K562 (cell line): ENCODE measurements around the gene AHI1. TPM values are rescaled to one million over a fixed set of nuclear protein-coding genes. Genes with fewer than 3 reads are reported as not detected.

Source experiments
- ATAC-seq: fragments of 200-7000 bp; cut with Tn5 transposase; 3 replicates; pipeline ENCODE4 v1.9.1; 2020; ENCODE audit warnings: moderate library complexity
- BruUV-seq: library from RNA; stranded (reverse); fragments of 400-500 nt; replicated peaks from 2 replicates; lab custom pipeline; 2021; lab: Mats Ljungman, UMichigan
- CTCF ChIA-PET: fragments of 300-600 bp; formaldehyde crosslinking; extraction: SDS; loops from one replicate; lab custom pipeline; 2021; ENCODE audit warnings: low intra/inter-chr PET ratio; lab: Yijun Ruan, JAX
- POLR2A ChIA-PET: fragments of 300-600, 350-650 bp; sonication (Branson Sonifier 250); formaldehyde crosslinking; extraction: SDS; loops from one replicate; lab custom pipeline; 2021; ENCODE audit warnings: antibody characterized with exemption, inconsistent platforms; lab: Yijun Ruan, JAX
- DNase-seq, 4 experiments: peaks; one replicate each; pipeline versions ENCODE4 v3.0.0 to v3.0.0-alpha.2; 2011 to 2018; ENCODE audit warnings: low spot score in 3 of 4, mixed read lengths in 3 of 4; ENCODE audit errors: extremely low read depth in 1 of 4
- FAIRE-seq: peaks from 2 replicates; lab custom pipeline; 2011; peaks lifted over from hg19 to GRCh38; lab: Jason Lieb, UNC
- H2AFZ ChIP-seq: 2 replicates; pipeline ENCODE4 v1.6.0; 2011; ENCODE audit warnings: low read depth, low read length, control low read depth, inconsistent platforms
- H3K27ac ChIP-seq: fragments of 200-600 bp; 3 replicates; pipeline ENCODE4 v1.8.0; 2011; ENCODE audit warnings: low read depth, mild to moderate bottlenecking, control low read depth, inconsistent platforms, low read length, moderate library complexity, mixed read lengths; ENCODE audit errors: extremely low read depth
- H3K27me3 ChIP-seq, 2 experiments: fragments of 300-600 bp in 1 of 2; 2 replicates in 1 of 2; 3 replicates in 1 of 2; pipeline versions ENCODE4 v1.6.0 to v1.8.0; 2011; ENCODE audit warnings: inconsistent platforms in 2 of 2, low read length in 2 of 2, mild to moderate bottlenecking in 1 of 2, mixed read lengths in 1 of 2, moderate library complexity in 1 of 2; ENCODE audit not compliant: control insufficient read depth in 2 of 2, insufficient read depth in 2 of 2
- H3K36me3 ChIP-seq: fragments of 300-600 bp; 3 replicates; pipeline ENCODE4 v1.8.0; 2011; ENCODE audit warnings: mild to moderate bottlenecking, low read length, inconsistent platforms; ENCODE audit not compliant: control insufficient read depth, insufficient read depth
- H3K4me1 ChIP-seq, 2 experiments: fragments of 200-600 bp in 1 of 2; replicated peaks in 1 of 2; 2 replicates in 1 of 2; 3 replicates in 1 of 2; pipeline versions ENCODE4 v1.5.1 to v1.8.0; 2011; ENCODE audit warnings: inconsistent platforms in 2 of 2, low read length in 2 of 2, mild to moderate bottlenecking in 1 of 2, mixed read lengths in 1 of 2, moderate library complexity in 1 of 2; ENCODE audit not compliant: control insufficient read depth in 2 of 2, insufficient read depth in 2 of 2
- H3K4me2 ChIP-seq: 2 replicates; pipeline ENCODE4 v1.6.1; 2011; ENCODE audit warnings: low read length, control low read depth, inconsistent platforms, mixed read lengths; ENCODE audit not compliant: insufficient read depth
- H3K4me3 ChIP-seq: fragments of 200-600 bp; sonication (generic), shearing (Covaris generic); 2 replicates; pipeline ENCODE4 v1.5.1; 2016; ENCODE audit warnings: control low read depth, inconsistent platforms
- H3K79me2 ChIP-seq: fragments of 200-600 bp; 3 replicates; pipeline ENCODE4 v1.8.0; 2011; ENCODE audit warnings: low read length, inconsistent platforms; ENCODE audit not compliant: control insufficient read depth, insufficient read depth
- H3K9ac ChIP-seq, 2 experiments: 2 replicates each; pipeline versions ENCODE4 v1.6.0 to v1.6.1; 2011; ENCODE audit warnings: low read depth in 2 of 2, low read length in 2 of 2, control low read depth in 1 of 2, inconsistent platforms in 1 of 2, mild to moderate bottlenecking in 1 of 2, mixed read lengths in 1 of 2; ENCODE audit not compliant: insufficient read depth in 1 of 2
- H3K9me1 ChIP-seq: one replicate; pipeline ENCODE4 v1.6.0; 2011; ENCODE audit warnings: inconsistent platforms, mild to moderate bottlenecking, low read length, moderate library complexity; ENCODE audit not compliant: control insufficient read depth, insufficient read depth
- H3K9me3 ChIP-seq: replicated peaks from 2 replicates; pipeline ENCODE4 v1.5.1; 2011; ENCODE audit warnings: low read depth, low read length, inconsistent platforms; ENCODE audit not compliant: control insufficient read depth, insufficient read depth
- H4K20me1 ChIP-seq: replicated peaks from 2 replicates; pipeline ENCODE4 v1.6.1; 2011; ENCODE audit warnings: low read length, inconsistent platforms, mixed read lengths; ENCODE audit not compliant: control insufficient read depth, insufficient read depth
- CBX3 ChIP-seq, 2 experiments: IDR thresholded peaks; 1 replicate in 1 of 2; 2 replicates in 1 of 2; pipeline ENCODE4 v1.6.1; 2012; ENCODE audit warnings: inconsistent platforms in 2 of 2, low read length in 2 of 2, borderline replicate concordance in 1 of 2, control low read depth in 1 of 2
- FUS ChIP-seq: fragments of 200-400 bp; formaldehyde crosslinking; optimal IDR thresholded peaks from 2 replicates; pipeline ENCODE3; 2017; ENCODE audit warnings: low read depth, low read length
- KDM1A ChIP-seq, 2 experiments: fragments of 450-650 bp; IDR thresholded peaks; 2 replicates each; pipeline ENCODE4 v1.6.1; 2016; ENCODE audit warnings: mild to moderate bottlenecking in 2 of 2
- MYNN ChIP-seq, 2 experiments: sonication (generic); formaldehyde crosslinking in 1 of 2; IDR thresholded peaks; 2 replicates each; pipeline versions ENCODE4 v1.5.0 to v1.6.1; 2016 to 2020; ENCODE audit warnings: antibody characterized with exemption in 1 of 2, missing genetic modification reagents in 1 of 2
- RBM25 ChIP-seq: fragments of 200-400 bp; formaldehyde crosslinking; IDR thresholded peaks from 2 replicates; pipeline ENCODE4 v1.6.1; 2018; ENCODE audit warnings: low read length, low read depth, moderate library complexity; ENCODE audit not compliant: severe bottlenecking
- RHOXF2B ChIP-seq: fragments of 250-450 bp; sonication (Bioruptor Pico); conservative IDR thresholded peaks from 2 replicates; pipeline ENCODE4 v1.5.1; 2021
- SRSF3 ChIP-seq: fragments of 200-400 bp; formaldehyde crosslinking; IDR thresholded peaks from 2 replicates; pipeline ENCODE4 v1.6.1; 2016; ENCODE audit warnings: mild to moderate bottlenecking, low read length, moderate library complexity; ENCODE audit not compliant: insufficient read depth
- TOE1 ChIP-seq, 2 experiments: fragments of 450-650 bp in 1 of 2; sonication (generic) in 1 of 2; formaldehyde crosslinking in 1 of 2; IDR thresholded peaks; 2 replicates each; pipeline versions ENCODE4 v1.7.1 to v1.8.0; 2016 to 2022; ENCODE audit warnings: borderline replicate concordance in 2 of 2, mild to moderate bottlenecking in 2 of 2, antibody characterized with exemption in 1 of 2, inconsistent platforms in 1 of 2, low read depth in 1 of 2, missing genetic modification reagents in 1 of 2, moderate library complexity in 1 of 2
- TRIM28 ChIP-seq: fragments of 450-650 bp; IDR thresholded peaks from 2 replicates; pipeline ENCODE4 v1.6.1; 2017
- ZC3H4 ChIP-seq: sonication (generic); formaldehyde crosslinking; IDR thresholded peaks from 2 replicates; pipeline ENCODE4 v1.9.0; 2021; ENCODE audit warnings: missing genetic modification reagents, borderline replicate concordance
- ZNF133 ChIP-seq: fragments of 250-450 bp; sonication (Bioruptor Pico); IDR thresholded peaks from 2 replicates; pipeline ENCODE4 v1.4.0; 2020; ENCODE audit warnings: mild to moderate bottlenecking
- ZNF197 ChIP-seq: fragments of 200-800 bp; sonication (Bioruptor generic); IDR thresholded peaks from 2 replicates; pipeline ENCODE4 v1.6.1; 2016; ENCODE audit warnings: low read depth, missing genetic modification characterization, missing compliant biosample characterization
- WGBS: fragments of 100-300 bp; shearing (Covaris generic); methylation state at CpG from one replicate; pipeline ENCODE4 v1.1.6; 2016; ENCODE audit warnings: low coverage, mixed read lengths; ENCODE audit not compliant: insufficient coverage; ENCODE audit errors: missing lambda C conversion rate; 5-methylcytosine and 5-hydroxymethylcytosine counted together
- in situ Hi-C: fragments of 300-500 bp; cut with MboI; formaldehyde crosslinking; loops from 4 replicates; pipeline ENCODE4 v1.15.0; 2018; ENCODE audit warnings: inconsistent platforms, mixed read lengths
- intact Hi-C: fragments of 100-400 bp; cut with micrococcal nuclease; formaldehyde crosslinking; loops from 2 replicates; pipeline ENCODE4 v1.14.2; 2022
- polyA plus RNA-seq, 8 experiments: library from polyadenylated mRNA; depleted of rRNA in 4 of 8; stranded (reverse) in 5 of 8; unstranded in 3 of 8; fragments of >200 nt; fragmentation: Nextera tagmentation in 2 of 8; fragmentation: Illumina TruSeq in 1 of 8; extraction: Ambion mirVana in 2 of 8; extraction: Trizol in 1 of 8; gene quantifications; 2 replicates each; pipeline versions ENCODE4 v1.2.1 to v1.2.3, GENCODE V29; 2011 to 2014; ENCODE audit warnings: inconsistent platforms in 1 of 8, missing spikeins in 1 of 8
- total RNA-seq, 7 experiments: library from RNA; depleted of rRNA in 6 of 7; stranded (reverse); fragments of >200 nt in 6 of 7; fragmentation: Illumina TruSeq in 2 of 7; extraction: Trizol in 2 of 7; gene quantifications; 2 replicates each; pipeline versions ENCODE4 v1.2.1 to v1.2.3, GENCODE V29; 2011 to 2021; ENCODE audit warnings: low replicate concordance in 1 of 7
- TF ChIP-seq, protein P1 (sequence below): sonication (generic); formaldehyde crosslinking; IDR thresholded peaks from 2 replicates; pipeline ENCODE4 v1.4.0; 2020; ENCODE audit warnings: mild to moderate bottlenecking, missing genetic modification reagents
- TF ChIP-seq, protein P2 (sequence below), 2 experiments: fragments of 450-650 bp in 1 of 2; IDR thresholded peaks; 2 replicates each; pipeline ENCODE4 v1.6.1; 2011 to 2017; ENCODE audit warnings: low read depth in 2 of 2, antibody characterized with exemption in 1 of 2, borderline replicate concordance in 1 of 2, low read length in 1 of 2, mild to moderate bottlenecking in 1 of 2, mixed read lengths in 1 of 2; ENCODE audit not compliant: control insufficient read depth in 1 of 2
- TF ChIP-seq, protein P3 (sequence below): fragments of 250-450 bp; sonication (Bioruptor Pico); IDR thresholded peaks from 2 replicates; pipeline ENCODE4 v1.8.0; 2021; ENCODE audit warnings: moderate library complexity, mild to moderate bottlenecking, inconsistent platforms

AHI1 gene
- total and polyA plus RNA-seq, 9 of the 15 experiments (the other 6 are each of a cell fraction or from before 2014, with no cell fraction given), result 24.7 to 54.9 (median 32.2) TPM

DNA sequence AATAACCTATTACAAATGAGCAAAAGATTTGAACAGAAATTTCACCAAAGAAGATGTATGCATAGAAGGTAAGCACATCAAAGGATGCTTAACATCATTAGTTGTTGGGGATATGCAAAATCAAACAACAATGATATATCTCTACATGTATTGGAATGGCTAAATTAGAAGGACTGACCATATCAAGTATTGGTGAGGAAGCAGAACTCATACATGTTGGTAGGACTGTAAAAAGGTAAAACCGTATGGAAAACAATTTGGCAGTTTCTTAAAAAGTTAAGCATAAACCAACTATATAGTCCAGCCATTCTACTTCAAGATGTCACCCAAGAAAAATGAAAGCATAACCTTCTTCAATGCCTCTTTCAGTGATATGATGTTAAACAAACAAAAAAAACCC, 202.5 kb downstream of the AHI1 start:
- DNase-seq (no peak), FAIRE-seq (no peak), ATAC-seq (no peak)
- no TSS peak for BruUV-seq
- no peak overlapping the region for H3K27ac ChIP-seq
- H3K36me3 ChIP-seq, result peaks cover 3% of the 10 kb centered on the region; the same call in 2 of the 3 replicates
- no peaks in the 10 kb centered on the region for H3K9me1 ChIP-seq
- no peak overlapping the region for H3K4me2 ChIP-seq
- no peaks in the 10 kb centered on the region for H4K20me1 ChIP-seq
- no peaks in the 10 kb centered on the region for H3K79me2 ChIP-seq
- no peak overlapping the region for H3K9ac ChIP-seq
- intact Hi-C loops, result no loop called here
- H2AFZ ChIP-seq, result no peak overlapping the region
- no peaks in the 10 kb centered on the region for H3K27me3 ChIP-seq
- H3K4me1 ChIP-seq, result peaks cover 8 to 26% of the 10 kb centered on the region in 2 experiments
- CTCF ChIA-PET, result no interaction called here
- WGBS, result 82% methylated on average over 1 of the region's 1 CpG
- H3K4me3 ChIP-seq, result no peak overlapping the region
- peaks cover 2% of the 10 kb centered on the region for H3K9me3 ChIP-seq
- POLR2A ChIA-PET, result no interaction called here
- in situ Hi-C loops, result no loop called here
- TF ChIP-seq CBX3 (IDR thresholded peaks at IDR 0.05; ENCODE audit: borderline replicate concordance in 1 of 2, low read length in 2 of 2), result 0 out of 3 replicates have a peak, but pooled peaks of 1 of the 2 experiments have one; percentile 33
- TF ChIP-seq TRIM28, result 0 out of 2 replicates have a peak, but pooled peaks have one; percentile 46
- TF ChIP-seq KDM1A (IDR thresholded peaks at IDR 0.05), result peak in 1 of 2 experiments; percentile 46; a peak in 2 of 4 replicates
- TF ChIP-seq, protein P1, sequence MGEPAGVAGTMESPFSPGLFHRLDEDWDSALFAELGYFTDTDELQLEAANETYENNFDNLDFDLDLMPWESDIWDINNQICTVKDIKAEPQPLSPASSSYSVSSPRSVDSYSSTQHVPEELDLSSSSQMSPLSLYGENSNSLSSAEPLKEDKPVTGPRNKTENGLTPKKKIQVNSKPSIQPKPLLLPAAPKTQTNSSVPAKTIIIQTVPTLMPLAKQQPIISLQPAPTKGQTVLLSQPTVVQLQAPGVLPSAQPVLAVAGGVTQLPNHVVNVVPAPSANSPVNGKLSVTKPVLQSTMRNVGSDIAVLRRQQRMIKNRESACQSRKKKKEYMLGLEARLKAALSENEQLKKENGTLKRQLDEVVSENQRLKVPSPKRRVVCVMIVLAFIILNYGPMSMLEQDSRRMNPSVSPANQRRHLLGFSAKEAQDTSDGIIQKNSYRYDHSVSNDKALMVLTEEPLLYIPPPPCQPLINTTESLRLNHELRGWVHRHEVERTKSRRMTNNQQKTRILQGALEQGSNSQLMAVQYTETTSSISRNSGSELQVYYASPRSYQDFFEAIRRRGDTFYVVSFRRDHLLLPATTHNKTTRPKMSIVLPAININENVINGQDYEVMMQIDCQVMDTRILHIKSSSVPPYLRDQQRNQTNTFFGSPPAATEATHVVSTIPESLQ, result no peak
- TF ChIP-seq RHOXF2B (CRISPR knock-in tag), result no peak
- TF ChIP-seq SRSF3, result no peak
- TF ChIP-seq MYNN (IDR thresholded peaks at IDR 0.05), result no peak
- no peak for TF ChIP-seq MYNN (CRISPR knock-in tag; IDR thresholded peaks at IDR 0.05)
- TF ChIP-seq ZNF133 (CRISPR knock-in tag), result no peak
- TF ChIP-seq, protein P2, sequence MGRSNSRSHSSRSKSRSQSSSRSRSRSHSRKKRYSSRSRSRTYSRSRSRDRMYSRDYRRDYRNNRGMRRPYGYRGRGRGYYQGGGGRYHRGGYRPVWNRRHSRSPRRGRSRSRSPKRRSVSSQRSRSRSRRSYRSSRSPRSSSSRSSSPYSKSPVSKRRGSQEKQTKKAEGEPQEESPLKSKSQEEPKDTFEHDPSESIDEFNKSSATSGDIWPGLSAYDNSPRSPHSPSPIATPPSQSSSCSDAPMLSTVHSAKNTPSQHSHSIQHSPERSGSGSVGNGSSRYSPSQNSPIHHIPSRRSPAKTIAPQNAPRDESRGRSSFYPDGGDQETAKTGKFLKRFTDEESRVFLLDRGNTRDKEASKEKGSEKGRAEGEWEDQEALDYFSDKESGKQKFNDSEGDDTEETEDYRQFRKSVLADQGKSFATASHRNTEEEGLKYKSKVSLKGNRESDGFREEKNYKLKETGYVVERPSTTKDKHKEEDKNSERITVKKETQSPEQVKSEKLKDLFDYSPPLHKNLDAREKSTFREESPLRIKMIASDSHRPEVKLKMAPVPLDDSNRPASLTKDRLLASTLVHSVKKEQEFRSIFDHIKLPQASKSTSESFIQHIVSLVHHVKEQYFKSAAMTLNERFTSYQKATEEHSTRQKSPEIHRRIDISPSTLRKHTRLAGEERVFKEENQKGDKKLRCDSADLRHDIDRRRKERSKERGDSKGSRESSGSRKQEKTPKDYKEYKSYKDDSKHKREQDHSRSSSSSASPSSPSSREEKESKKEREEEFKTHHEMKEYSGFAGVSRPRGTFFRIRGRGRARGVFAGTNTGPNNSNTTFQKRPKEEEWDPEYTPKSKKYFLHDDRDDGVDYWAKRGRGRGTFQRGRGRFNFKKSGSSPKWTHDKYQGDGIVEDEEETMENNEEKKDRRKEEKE (IDR thresholded peaks at IDR 0.05; ENCODE audit: borderline replicate concordance in 1 of 2, control insufficient read depth in 1 of 2, low read depth in 2 of 2, low read length in 1 of 2), result no peak
- peak; percentile 69 for TF ChIP-seq RBM25
- TF ChIP-seq ZC3H4 (CRISPR knock-in tag), result no peak
- no peak for TF ChIP-seq FUS
- no peak for TF ChIP-seq TOE1 (IDR thresholded peaks at IDR 0.05; ENCODE audit: borderline replicate concordance)
- TF ChIP-seq TOE1 (CRISPR knock-in tag; IDR thresholded peaks at IDR 0.05; ENCODE audit: borderline replicate concordance, low read depth), result no peak
- no peak for TF ChIP-seq ZNF197 (CRISPR knock-in tag)
- TF ChIP-seq, protein P3, sequence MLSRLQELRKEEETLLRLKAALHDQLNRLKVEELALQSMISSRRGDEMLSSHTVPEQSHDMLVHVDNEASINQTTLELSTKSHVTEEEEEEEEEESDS, result no peak
